H9 (cell line): ENCODE data around the gene SCAF11. TPM values are rescaled to one million over a fixed set of nuclear protein-coding genes. Genes with fewer than 3 reads are reported as not detected.

Source experiments
- DNase-seq: peaks from one replicate; pipeline ENCODE4 v3.0.0-alpha.2; 2017
- H2AFZ ChIP-seq: one replicate; pipeline ENCODE4 v1.6.1; 2013; ENCODE audit warnings: mild to moderate bottlenecking, low read length, control low read depth, moderate library complexity
- H2AK5ac ChIP-seq: 2 replicates; pipeline ENCODE4 v1.6.1; 2013; ENCODE audit warnings: low read length, control low read depth, mixed read lengths; ENCODE audit not compliant: insufficient read length
- H2BK120ac ChIP-seq: one replicate; pipeline ENCODE4 v1.6.1; 2013; ENCODE audit warnings: low read depth, mild to moderate bottlenecking, low read length, control low read depth, inconsistent platforms; ENCODE audit not compliant: poor library complexity, severe bottlenecking
- H2BK12ac ChIP-seq: 2 replicates; pipeline ENCODE4 v1.6.1; 2013; ENCODE audit warnings: low read length, control low read depth, mixed read lengths, low read depth; ENCODE audit not compliant: insufficient read length
- H2BK15ac ChIP-seq: 2 replicates; pipeline ENCODE4 v1.6.1; 2013; ENCODE audit warnings: low read depth, low read length, control low read depth
- H2BK20ac ChIP-seq: one replicate; pipeline ENCODE4 v1.6.1; 2013; ENCODE audit warnings: low read depth, mild to moderate bottlenecking, low read length, control low read depth, inconsistent platforms; ENCODE audit not compliant: poor library complexity, severe bottlenecking
- H2BK5ac ChIP-seq: 2 replicates; pipeline ENCODE4 v1.6.1; 2013; ENCODE audit warnings: low read length, control low read depth, mixed read lengths; ENCODE audit not compliant: insufficient read length
- H3K14ac ChIP-seq: 2 replicates; pipeline ENCODE4 v1.6.1; 2013; ENCODE audit warnings: low read length, control low read depth; ENCODE audit not compliant: insufficient read depth
- H3K18ac ChIP-seq: 2 replicates; pipeline ENCODE4 v1.6.1; 2013; ENCODE audit warnings: low read depth, mild to moderate bottlenecking, mixed read lengths, low read length, control low read depth; ENCODE audit not compliant: insufficient read length
- H3K23ac ChIP-seq: 2 replicates; pipeline ENCODE4 v1.6.1; 2013; ENCODE audit warnings: low read length, control low read depth, mixed read lengths, low read depth; ENCODE audit not compliant: insufficient read length
- H3K23me2 ChIP-seq: 2 replicates; pipeline ENCODE4 v1.6.1; 2013; ENCODE audit warnings: low read depth, mild to moderate bottlenecking, mixed read lengths, low read length, control low read depth; ENCODE audit not compliant: insufficient read length, poor library complexity, severe bottlenecking
- H3K27ac ChIP-seq: 2 replicates; pipeline ENCODE4 v1.5.1; 2013; ENCODE audit warnings: low read length, control low read depth, mixed read lengths, low read depth; ENCODE audit not compliant: insufficient read length
- H3K27me3 ChIP-seq: 2 replicates; pipeline ENCODE4 v1.6.1; 2013; ENCODE audit warnings: low read length, control low read depth, inconsistent platforms; ENCODE audit not compliant: insufficient read depth
- H3K4ac ChIP-seq: 2 replicates; pipeline ENCODE4 v1.6.1; 2013; ENCODE audit warnings: low read depth, mild to moderate bottlenecking, control low read depth, inconsistent platforms, low read length, moderate library complexity
- H3K4me1 ChIP-seq: 2 replicates; pipeline ENCODE4 v1.6.1; 2013; ENCODE audit warnings: low read length, control low read depth, inconsistent platforms; ENCODE audit not compliant: insufficient read depth
- H3K4me2 ChIP-seq: 2 replicates; pipeline ENCODE4 v1.6.1; 2013; ENCODE audit warnings: low read length, control low read depth, mixed read lengths; ENCODE audit not compliant: insufficient read length, insufficient read depth
- H3K56ac ChIP-seq: 2 replicates; pipeline ENCODE4 v1.6.1; 2013; ENCODE audit warnings: low read depth, mild to moderate bottlenecking, mixed read lengths, low read length, control low read depth; ENCODE audit not compliant: insufficient read length
- H3K79me1 ChIP-seq: 2 replicates; pipeline ENCODE4 v1.6.1; 2013; ENCODE audit warnings: low read depth, mild to moderate bottlenecking, moderate library complexity, low read length, control low read depth, inconsistent platforms; ENCODE audit not compliant: insufficient read depth, poor library complexity, severe bottlenecking
- H3K79me2 ChIP-seq: 2 replicates; pipeline ENCODE4 v1.6.1; 2013; ENCODE audit warnings: low read length, control low read depth, inconsistent platforms; ENCODE audit not compliant: insufficient read depth
- H3K9ac ChIP-seq: 2 replicates; pipeline ENCODE4 v1.6.1; 2013; ENCODE audit warnings: low read length, control low read depth, mixed read lengths; ENCODE audit not compliant: insufficient read length; ENCODE audit errors: extremely low read depth
- H3K9me3 ChIP-seq: one replicate; pipeline ENCODE4 v1.6.1; 2013; ENCODE audit warnings: low read depth, low read length, inconsistent platforms; ENCODE audit not compliant: control insufficient read depth
- H3T11ph ChIP-seq: one replicate; pipeline ENCODE4 v1.6.1; 2013; ENCODE audit warnings: mild to moderate bottlenecking, low read length, control low read depth, inconsistent platforms
- H4K20me1 ChIP-seq: one replicate; pipeline ENCODE4 v1.6.1; 2013; ENCODE audit not compliant: control insufficient read depth, insufficient read length, insufficient read depth
- H4K5ac ChIP-seq: 2 replicates; pipeline ENCODE4 v1.6.1; 2013; ENCODE audit warnings: low read depth, mild to moderate bottlenecking, mixed read lengths, low read length, control low read depth; ENCODE audit not compliant: insufficient read length
- H4K8ac ChIP-seq: replicated peaks from 2 replicates; pipeline ENCODE4 v1.6.1; 2013; ENCODE audit warnings: low read length, control low read depth, mixed read lengths, low read depth; ENCODE audit not compliant: insufficient read length
- H4K91ac ChIP-seq: 2 replicates; pipeline ENCODE4 v1.6.1; 2013; ENCODE audit warnings: low read depth, mild to moderate bottlenecking, moderate library complexity, mixed read lengths, low read length, control low read depth; ENCODE audit not compliant: insufficient read length
- H3K27ac Mint-ChIP-seq, 3 experiments: 2 replicates in 2 of 3; 3 replicates in 1 of 3; pipeline ENCODE4 v1.8.0; 2020 to 2021; ENCODE audit warnings: mixed read lengths in 3 of 3, mild to moderate bottlenecking in 1 of 3, moderate library complexity in 1 of 3
- H3K27me3 Mint-ChIP-seq: 2 replicates; pipeline ENCODE4 v1.8.0; 2021; ENCODE audit warnings: low read depth, mild to moderate bottlenecking, moderate library complexity, mixed read lengths
- H3K36me3 Mint-ChIP-seq, 3 experiments: 2 replicates in 2 of 3; 3 replicates in 1 of 3; pipeline ENCODE4 v1.8.0; 2020 to 2021; ENCODE audit warnings: low read depth in 3 of 3, mixed read lengths in 3 of 3; ENCODE audit not compliant: insufficient read depth in 1 of 3
- H3K4me1 Mint-ChIP-seq, 2 experiments: 2 replicates each; pipeline ENCODE4 v1.8.0; 2020; ENCODE audit warnings: mixed read lengths in 2 of 2
- H3K4me3 Mint-ChIP-seq, 2 experiments: 2 replicates in 1 of 2; 3 replicates in 1 of 2; pipeline ENCODE4 v1.8.0; 2020 to 2021; ENCODE audit warnings: mild to moderate bottlenecking in 2 of 2, mixed read lengths in 2 of 2, moderate library complexity in 1 of 2
- H3K9me3 Mint-ChIP-seq, 2 experiments: 2 replicates in 1 of 2; 3 replicates in 1 of 2; pipeline ENCODE4 v1.8.0; 2020; ENCODE audit warnings: mild to moderate bottlenecking in 2 of 2, mixed read lengths in 2 of 2, moderate library complexity in 1 of 2
- whole genome bisulfite sequencing: extraction: QIAGEN DNeasy Blood & Tissue Kit; methylation state at CpG from one replicate; pipeline ENCODE4 v1.1.7; 2013; ENCODE audit warnings: missing lambda C conversion rate, low lambda C conversion rate, mixed read lengths; ENCODE audit not compliant: insufficient read length; ENCODE audit errors: extremely low coverage; 5-methylcytosine and 5-hydroxymethylcytosine counted together
- total RNA-seq: library from RNA; stranded (reverse); gene quantifications from 2 replicates; pipeline ENCODE4 v1.2.1, GENCODE V29; 2021
- TF ChIP-seq, protein P1 (sequence below): fragments of 200-600 bp; sonication (generic); conservative IDR thresholded peaks from 3 replicates; pipeline ENCODE4 v1.8.0; 2021; ENCODE audit warnings: antibody characterized with exemption, mild to moderate bottlenecking

The SCAF11 gene
- total RNA-seq, 1 experiment from 2014 or later = 90.8 TPM

DNA sequence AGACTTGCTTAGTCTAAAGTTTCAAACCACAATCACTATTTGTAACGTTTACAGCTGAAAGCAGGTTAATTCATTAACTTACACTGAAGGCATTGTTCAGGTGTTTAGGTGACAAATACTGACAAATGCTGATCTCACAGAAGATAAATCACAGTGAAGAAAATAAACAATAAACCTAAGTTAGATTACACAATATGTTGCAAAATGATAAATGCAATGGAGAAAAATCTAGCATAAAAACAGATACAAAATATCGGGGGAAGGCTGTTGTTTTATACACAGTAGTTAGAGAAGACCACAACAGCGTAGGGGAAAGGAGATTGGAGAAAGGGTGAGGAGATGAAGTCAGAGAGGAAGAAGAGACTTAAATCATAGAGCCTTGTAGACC, 3.0 kb downstream of the SCAF11 start:
- Mint-ChIP-seq H3K4me1 (peaks cover 33 to 39% of the 10 kb centered on the region in 2 experiments), H3K27me3 (peaks cover 2% of the 10 kb centered on the region; the same call in 1 of the 2 replicates), H3K36me3 (peaks cover 19 to 30% (median 21%) of the 10 kb centered on the region in 3 experiments), H3K4me3 (peak overlapping the region; percentile 3 to 10; a peak in 2 of 5 replicates), H3K9me3 (peaks cover 10 to 11% of the 10 kb centered on the region in 2 experiments; a peak in 4 of 5 replicates), H3K27ac (no peak overlapping the region; a peak in 1 of 7 replicates)
- Histone ChIP-seq H2BK120ac (no peak overlapping the region), H4K8ac (no peak overlapping the region), H3K4me2 (no peak overlapping the region), H3K14ac (no peak overlapping the region), H3K18ac (no peak overlapping the region), H2BK12ac (no peak overlapping the region), H3K4me1 (no peaks in the 10 kb centered on the region; the same call in 1 of the 2 replicates), H3K79me1 (peaks cover 7% of the 10 kb centered on the region), H4K20me1 (no peaks in the 10 kb centered on the region), H3K27ac (no peak overlapping the region), H2BK20ac (no peak overlapping the region), H3K9ac (no peak overlapping the region), H2BK15ac (no peak overlapping the region), H3K23me2 (peaks cover 11% of the 10 kb centered on the region), H4K91ac (no peak overlapping the region), H3K9me3 (no peaks in the 10 kb centered on the region), H3K56ac (no peak overlapping the region), H4K5ac (no peak overlapping the region), H2AFZ (no peak overlapping the region), H2BK5ac (no peak overlapping the region), H3K23ac (no peak overlapping the region), H3K4ac (no peak overlapping the region), H2AK5ac (no peak overlapping the region), H3K27me3 (no peaks in the 10 kb centered on the region), H3K79me2 (peaks cover 11% of the 10 kb centered on the region; the same call in 1 of the 2 replicates), H3T11ph (no peak overlapping the region)
- no peak for DNase-seq
- TF ChIP-seq, protein P1, sequence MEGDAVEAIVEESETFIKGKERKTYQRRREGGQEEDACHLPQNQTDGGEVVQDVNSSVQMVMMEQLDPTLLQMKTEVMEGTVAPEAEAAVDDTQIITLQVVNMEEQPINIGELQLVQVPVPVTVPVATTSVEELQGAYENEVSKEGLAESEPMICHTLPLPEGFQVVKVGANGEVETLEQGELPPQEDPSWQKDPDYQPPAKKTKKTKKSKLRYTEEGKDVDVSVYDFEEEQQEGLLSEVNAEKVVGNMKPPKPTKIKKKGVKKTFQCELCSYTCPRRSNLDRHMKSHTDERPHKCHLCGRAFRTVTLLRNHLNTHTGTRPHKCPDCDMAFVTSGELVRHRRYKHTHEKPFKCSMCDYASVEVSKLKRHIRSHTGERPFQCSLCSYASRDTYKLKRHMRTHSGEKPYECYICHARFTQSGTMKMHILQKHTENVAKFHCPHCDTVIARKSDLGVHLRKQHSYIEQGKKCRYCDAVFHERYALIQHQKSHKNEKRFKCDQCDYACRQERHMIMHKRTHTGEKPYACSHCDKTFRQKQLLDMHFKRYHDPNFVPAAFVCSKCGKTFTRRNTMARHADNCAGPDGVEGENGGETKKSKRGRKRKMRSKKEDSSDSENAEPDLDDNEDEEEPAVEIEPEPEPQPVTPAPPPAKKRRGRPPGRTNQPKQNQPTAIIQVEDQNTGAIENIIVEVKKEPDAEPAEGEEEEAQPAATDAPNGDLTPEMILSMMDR = no peak
- no CpG with 5 or more reads among the region's 3 CpGs for WGBS
